Astrocyte of the cerebellum (primary cell): ENCODE data around the gene KATNB1.

ENCODE experiments used
- DNase-seq: peaks from one replicate; pipeline ENCODE4 v3.0.0-alpha.2; 2011; ENCODE audit warnings: low read depth
- H3K4me3 ChIP-seq: 2 replicates; pipeline ENCODE4 v1.5.1; 2011; ENCODE audit warnings: mild to moderate bottlenecking, low read depth, low read length, moderate library complexity
- in situ Hi-C: cut with HindIII; loops from 2 replicates; pipeline ENCODE4 v1.10.0; 2017; ENCODE audit warnings: low sequenced_read_pairs
- TF ChIP-seq, protein P1 (sequence below): IDR thresholded peaks from 2 replicates; pipeline ENCODE4 v1.5.1; 2012; ENCODE audit warnings: low read length, low read depth, moderate library complexity, mild to moderate bottlenecking; ENCODE audit errors: missing control alignments

Gene KATNB1

DNA sequence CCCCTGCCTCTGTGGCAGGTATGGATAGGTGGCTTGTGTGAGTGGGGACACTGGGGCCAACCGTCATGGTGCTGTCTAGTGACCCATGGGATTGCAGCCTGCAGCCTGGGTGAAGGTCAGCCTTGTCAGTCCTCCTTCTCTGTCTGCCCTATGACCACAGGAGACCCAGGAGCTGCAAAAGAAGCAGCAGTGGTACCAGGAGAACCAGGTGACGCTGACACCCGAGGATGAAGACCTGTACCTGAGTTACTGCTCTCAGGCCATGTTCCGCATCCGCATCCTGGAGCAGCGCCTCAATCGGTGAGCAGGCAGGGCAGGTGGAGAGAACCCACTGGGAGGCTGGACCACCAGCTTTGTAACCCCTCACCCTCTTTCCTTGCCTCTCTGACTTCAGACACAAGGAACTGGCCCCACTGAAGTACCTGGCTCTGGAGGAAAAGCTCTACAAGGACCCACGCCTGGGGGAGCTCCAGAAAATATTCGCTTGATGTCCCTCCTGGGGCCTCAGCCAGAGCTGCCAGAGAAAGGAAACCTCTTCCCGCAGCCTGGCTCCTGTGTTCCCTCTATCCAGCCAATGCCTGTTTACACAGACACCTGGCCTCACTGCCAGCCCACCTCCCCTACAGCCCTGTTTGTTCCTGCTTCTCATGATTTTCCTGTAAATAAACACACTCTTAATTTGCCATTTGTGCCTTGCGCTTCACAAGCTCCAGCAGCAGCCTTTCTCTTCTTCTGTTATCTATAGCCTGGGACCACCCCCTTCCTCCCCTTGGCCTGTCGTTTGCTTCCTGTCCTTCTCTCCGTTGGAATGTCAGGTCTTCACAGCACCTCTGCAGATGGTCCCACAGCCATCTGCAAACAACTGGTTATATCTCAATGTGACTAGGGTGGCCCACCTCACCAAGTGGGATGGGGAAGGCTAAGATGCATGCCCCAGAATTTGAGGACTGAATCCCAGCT is 4.5 kb upstream of the KATNB1 start:
- TF ChIP-seq, protein P1, sequence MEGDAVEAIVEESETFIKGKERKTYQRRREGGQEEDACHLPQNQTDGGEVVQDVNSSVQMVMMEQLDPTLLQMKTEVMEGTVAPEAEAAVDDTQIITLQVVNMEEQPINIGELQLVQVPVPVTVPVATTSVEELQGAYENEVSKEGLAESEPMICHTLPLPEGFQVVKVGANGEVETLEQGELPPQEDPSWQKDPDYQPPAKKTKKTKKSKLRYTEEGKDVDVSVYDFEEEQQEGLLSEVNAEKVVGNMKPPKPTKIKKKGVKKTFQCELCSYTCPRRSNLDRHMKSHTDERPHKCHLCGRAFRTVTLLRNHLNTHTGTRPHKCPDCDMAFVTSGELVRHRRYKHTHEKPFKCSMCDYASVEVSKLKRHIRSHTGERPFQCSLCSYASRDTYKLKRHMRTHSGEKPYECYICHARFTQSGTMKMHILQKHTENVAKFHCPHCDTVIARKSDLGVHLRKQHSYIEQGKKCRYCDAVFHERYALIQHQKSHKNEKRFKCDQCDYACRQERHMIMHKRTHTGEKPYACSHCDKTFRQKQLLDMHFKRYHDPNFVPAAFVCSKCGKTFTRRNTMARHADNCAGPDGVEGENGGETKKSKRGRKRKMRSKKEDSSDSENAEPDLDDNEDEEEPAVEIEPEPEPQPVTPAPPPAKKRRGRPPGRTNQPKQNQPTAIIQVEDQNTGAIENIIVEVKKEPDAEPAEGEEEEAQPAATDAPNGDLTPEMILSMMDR, result no peak
- in situ Hi-C loops, result no loop called here
- no peak overlapping the region for H3K4me3 ChIP-seq
- no peak for DNase-seq

DNA sequence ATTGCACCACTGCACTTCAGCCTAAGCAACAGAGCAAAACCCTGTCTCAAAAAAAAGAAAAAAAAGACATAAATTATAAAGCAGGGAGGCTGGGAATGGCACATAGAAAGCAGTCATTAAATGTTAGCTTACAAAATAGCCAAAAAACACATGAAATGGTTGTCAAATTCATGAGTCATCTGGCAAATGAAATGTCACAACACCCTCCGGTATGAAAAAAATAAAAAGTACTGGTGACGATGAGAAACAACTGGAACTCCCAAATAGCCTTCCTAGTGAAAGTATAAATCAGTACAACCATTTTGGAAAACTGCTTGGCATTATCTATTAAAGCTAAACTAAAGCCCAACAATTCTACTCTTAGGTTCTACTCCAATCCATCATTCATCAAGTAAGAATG is 3.5 kb upstream of the KATNB1 start:
- in situ Hi-C loops, result no loop called here
- no peak overlapping the region for H3K4me3 ChIP-seq
- TF ChIP-seq, protein P1, result no peak
- DNase-seq, result no peak

- no peak overlapping the region for H3K4me3 ChIP-seq
- in situ Hi-C loops, result no loop called here
- no peak for DNase-seq
- TF ChIP-seq, protein P1, result no peak
These were observed 2.9 kb upstream of the KATNB1 start for GRCh38 chr16:57732714-57733113.

- DNase-seq, result no peak
- in situ Hi-C loops, result no loop called here
These were observed 1.2 kb upstream of the KATNB1 start for GRCh38 chr16:57734308-57734924.

DNA sequence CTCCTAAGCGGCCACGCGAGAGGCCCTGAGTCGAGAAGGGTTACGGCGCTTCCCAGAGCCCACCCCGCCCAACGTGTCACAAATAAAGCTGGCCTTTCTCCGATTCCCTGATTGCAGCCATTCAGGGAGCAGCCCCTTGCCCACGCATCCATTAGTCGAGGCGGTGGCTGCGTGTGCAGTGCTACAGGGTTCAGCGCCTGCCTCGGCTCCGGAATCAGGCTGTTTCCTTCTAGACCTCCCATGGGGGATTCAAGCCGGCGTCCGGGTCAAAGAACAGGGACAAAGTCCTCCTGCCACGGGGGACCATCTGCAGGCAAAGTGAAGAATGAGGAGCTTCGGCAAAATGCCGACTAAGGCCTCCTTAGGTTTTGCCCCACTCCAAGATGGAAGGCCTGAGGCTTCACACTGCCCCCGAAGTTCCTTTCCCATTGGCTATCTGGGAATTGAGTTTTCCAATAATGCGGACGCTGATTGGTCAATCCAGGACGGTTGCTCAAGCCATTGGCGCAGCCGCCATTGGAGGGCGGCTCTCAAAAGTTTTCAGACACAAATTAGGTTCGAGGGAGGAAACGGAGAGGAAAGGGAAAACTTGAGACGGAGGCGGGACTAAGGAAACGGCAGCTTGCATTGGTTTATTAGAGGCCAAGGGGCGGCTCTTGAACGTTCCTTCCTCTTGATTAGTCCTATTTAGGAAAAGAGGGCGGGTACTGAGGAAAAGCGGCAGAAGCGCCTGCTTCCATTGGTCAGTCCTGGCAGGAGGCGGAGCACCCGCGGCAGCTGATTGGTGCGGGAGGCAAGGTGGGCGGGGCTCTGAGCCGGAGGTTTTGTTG is 430 bp upstream of the KATNB1 start:
- TF ChIP-seq, protein P1, result no peak
- in situ Hi-C loops, result no loop called here
- DNase-seq, result peak; percentile 100
- peak overlapping the region; percentile 80 for H3K4me3 ChIP-seq

More at GRCh38 chr16:57734308-57734924, 1.2 kb upstream of the KATNB1 start:
- H3K4me3 ChIP-seq, result peak overlapping the region; percentile 80
- TF ChIP-seq, protein P1, result no peak
